Suppressor macrophage treated with lipopolysaccharide for 1 hour (primary cell): ENCODE measurements around the gene DNAJB11.
A peak's percentile ranks its signal among the peaks of the same experiment; 100 is the strongest.
"Not testable (repeated sequence)": the region's sequence is repeated elsewhere in the genome, so short reads cannot be mapped to it uniquely, and the experiment has no call there.

Experiments used
- DNase-seq, 3 donors: peaks; one replicate each; pipeline ENCODE4 v3.0.0-alpha.2; 2020 to 2022

Gene DNAJB11

DNA sequence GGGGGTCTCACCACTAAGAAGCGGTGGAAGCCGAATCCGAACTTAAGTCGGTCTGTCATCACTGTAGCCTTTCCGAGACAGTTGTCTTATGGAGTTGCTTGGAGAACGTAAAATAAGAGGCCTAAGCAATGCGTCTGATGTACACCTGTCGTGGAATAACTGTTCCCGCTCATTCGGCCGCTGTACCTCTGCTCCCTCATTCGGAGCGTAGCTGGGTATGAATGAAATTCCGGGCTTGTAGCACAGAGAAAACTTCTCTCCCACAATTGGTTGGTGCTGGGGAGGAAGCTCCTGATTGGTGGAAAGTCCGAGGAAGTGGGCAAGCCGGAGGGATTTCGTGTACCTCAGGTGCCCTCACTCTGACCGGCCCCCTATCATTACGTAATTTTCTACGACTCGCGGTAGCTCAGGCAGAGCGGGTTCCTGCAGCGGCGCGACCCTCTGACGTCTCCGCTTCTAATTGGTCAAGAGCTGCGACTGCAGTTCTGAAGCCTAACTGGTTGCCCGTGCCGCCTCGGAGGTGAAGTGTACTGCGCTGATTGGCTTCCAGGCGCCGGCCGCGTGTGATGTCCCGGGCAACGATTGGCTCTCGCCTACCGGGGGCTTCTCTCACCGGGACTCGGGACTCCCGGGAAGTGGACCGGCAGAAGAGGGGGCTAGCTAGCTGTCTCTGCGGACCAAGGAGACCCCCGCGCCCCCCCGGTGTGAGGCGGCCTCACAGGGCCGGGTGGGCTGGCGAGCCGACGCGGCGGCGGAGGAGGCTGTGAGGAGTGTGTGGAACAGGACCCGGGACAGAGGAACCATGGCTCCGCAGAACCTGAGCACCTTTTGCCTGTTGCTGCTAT, at the start of gene DNAJB11:
Gene DNAJB11 (plus strand): TSS at position 625 of the 845 bp plus-strand sequence. CDS start 178 bp downstream, at position 803.
- peak; percentile 98 to 100 (median 100) for DNase-seq

- no peak for DNase-seq
Observed at GRCh38 chr3:186520957-186521842, 49.3 kb upstream of the DNAJB11 start.

DNA sequence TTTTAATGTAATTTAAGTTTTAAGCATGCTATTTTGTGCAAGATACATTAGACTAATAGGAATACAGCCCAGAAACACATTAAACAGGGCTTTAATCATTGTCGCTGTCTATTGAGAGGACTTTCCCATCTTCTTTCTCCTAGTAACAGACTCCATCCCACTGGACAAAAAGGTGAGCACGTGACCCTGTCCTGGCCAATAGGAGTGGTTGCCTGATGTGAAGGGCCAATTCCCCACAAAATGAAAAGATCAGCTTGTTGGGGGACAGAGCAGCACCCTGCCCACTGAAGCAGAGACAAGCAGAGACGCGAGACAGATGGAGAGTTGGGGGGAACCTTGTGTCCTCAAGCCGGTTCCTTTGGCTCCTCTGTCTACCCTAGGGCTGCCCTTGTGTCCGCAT, 47.5 kb upstream of the DNAJB11 start:
- no peak for DNase-seq

- DNase-seq: no peak
Observed at GRCh38 chr3:186523434-186523833, 47.1 kb upstream of the DNAJB11 start.

- DNase-seq: no peak
Observed at GRCh38 chr3:186524616-186525015, 45.9 kb upstream of the DNAJB11 start.

GRCh38 chr3:186525369-186526255, 44.9 kb upstream of the DNAJB11 start:
- DNase-seq: peak in 1 of 3 donors; percentile 26

- DNase-seq: no peak
Observed at GRCh38 chr3:186526256-186526606, 44.3 kb upstream of the DNAJB11 start.

- DNase-seq: no peak
Observed at GRCh38 chr3:186529201-186529999, 41.1 kb upstream of the DNAJB11 start.

GRCh38 chr3:186530415-186530814, 40.1 kb upstream of the DNAJB11 start:
- no peak for DNase-seq

- DNase-seq: not testable (repeated sequence)
Observed at GRCh38 chr3:186531694-186532093, 38.8 kb upstream of the DNAJB11 start.

DNA sequence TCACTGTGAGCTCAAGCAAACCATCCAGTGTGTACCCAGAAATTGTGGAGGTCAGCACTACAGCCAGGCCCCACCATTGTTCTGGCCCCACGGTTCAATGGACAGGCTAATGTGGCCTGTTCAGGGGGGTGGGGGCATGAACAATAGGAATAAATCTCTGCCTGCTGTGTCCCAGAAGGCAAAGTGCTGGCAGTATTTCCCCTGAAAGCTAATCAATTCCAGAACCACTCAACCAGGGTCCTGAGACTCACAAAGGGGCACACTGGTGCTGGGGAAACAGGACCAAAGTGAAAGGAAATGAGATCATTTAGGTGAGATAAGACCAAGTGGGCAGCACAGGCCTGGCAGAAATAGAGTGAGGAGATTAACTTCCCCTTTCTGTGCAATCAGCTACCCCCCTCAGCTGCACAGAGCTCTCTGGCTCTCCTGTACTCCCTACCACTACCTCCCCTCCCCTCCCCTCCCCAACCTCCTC, 37.9 kb upstream of the DNAJB11 start:
- peak; percentile 37 to 58 (median 56) for DNase-seq

- peak; percentile 82 to 91 (median 87) for DNase-seq
Observed at GRCh38 chr3:186534113-186534669, 36.3 kb upstream of the DNAJB11 start.

DNA sequence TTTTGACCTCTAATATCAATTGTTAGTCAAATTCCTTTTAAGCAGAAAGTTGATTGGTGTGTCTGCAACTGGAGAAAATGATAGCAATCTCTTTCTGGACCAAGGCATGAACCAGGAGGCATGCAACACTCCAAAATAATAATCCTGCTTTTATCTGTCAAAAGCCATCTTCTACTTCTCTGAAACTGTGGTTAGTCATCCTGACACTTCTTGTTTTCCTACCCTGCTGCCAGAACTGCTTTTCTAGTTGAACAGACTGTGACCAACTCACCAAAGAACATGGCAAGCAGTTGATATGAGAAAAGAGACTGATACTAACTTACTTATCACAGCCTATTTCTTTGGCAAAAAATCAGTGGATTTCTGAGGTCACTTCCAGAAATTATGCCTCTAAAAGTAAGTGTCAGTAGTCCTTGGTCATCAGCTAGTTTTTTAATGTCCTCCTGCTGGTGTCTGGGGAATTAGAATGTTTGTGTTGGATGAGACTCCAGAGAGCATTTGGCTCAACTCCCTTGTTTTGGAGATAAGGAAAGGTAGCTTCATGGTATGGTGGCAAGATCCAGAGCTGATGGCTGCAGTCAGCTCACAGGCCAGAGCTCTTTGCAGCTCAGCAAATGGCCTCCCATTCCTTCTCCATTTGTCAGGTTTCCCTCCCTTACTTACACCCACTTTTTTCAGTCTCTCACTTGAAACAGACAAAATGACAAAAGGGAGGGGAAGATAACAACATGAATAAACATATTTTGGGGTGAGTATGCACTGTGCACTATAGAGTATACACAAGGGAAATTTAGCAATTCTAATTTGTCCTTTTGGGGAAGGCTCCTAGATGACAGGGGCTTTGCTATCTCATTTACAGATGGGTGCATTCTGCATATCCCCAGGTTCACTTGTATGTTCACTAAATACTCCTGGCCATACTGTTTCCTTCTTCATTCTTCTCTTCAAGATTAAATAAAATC, 33.4 kb upstream of the DNAJB11 start:
- DNase-seq: peak; percentile 34 to 61 (median 50)

- DNase-seq: no peak
Observed at GRCh38 chr3:186538779-186539178, 31.7 kb upstream of the DNAJB11 start.

DNA sequence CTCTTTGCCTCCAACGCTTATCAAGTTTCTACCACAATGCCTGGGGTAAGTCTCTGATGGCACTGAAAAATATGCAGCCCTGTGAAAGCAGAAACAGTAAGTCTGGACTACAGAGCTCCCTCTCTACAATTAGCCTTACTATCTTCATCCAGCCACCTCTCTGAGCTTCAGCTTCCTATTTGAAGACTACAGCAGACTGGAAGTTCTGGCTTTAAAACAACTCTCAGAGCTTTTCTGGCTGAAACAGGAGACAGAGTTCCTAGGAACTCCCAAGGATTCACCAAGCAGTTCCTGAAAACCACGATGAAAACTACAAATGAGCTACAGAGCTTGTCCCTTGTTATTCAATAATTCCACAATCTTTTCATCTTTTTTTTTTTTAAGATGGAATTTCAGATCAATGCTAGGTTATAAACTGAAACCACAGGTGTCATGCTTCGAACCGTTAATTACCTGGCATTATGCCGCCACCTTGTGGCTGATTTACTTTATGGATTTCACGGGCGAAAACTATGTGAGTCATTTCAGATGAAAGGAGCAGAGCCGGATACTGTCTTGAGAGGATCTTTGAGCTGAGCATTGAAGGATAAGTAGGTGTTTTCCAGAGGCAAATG, 30.2 kb upstream of the DNAJB11 start:
- peak; percentile 79 to 88 (median 87) for DNase-seq

DNA sequence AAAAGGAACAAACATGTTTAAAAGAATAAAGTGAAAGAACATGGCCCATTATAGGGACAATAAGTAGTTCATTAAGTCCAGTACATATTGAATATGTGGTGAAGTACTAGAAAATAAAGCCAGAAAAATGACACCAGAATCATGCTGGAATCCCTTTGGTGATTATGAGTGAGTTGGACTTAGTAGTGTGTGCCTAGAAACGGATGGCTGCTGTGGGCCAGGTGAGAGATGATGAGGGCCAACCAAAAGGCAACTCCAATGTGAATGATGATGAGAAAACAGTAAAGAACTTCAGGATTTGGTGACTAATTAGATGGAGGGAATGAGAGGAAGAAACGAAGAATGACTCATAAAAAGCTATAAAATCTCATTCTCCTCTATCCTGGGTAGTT, 29.7 kb upstream of the DNAJB11 start:
- DNase-seq: no peak

- DNase-seq: no peak
Observed at GRCh38 chr3:186544281-186544680, 26.2 kb upstream of the DNAJB11 start, which contains the start of gene CRYGS. CRYGS (minus strand) TSS chr3:186544380; CDS start chr3:186544326, 54 bp downstream.

DNA sequence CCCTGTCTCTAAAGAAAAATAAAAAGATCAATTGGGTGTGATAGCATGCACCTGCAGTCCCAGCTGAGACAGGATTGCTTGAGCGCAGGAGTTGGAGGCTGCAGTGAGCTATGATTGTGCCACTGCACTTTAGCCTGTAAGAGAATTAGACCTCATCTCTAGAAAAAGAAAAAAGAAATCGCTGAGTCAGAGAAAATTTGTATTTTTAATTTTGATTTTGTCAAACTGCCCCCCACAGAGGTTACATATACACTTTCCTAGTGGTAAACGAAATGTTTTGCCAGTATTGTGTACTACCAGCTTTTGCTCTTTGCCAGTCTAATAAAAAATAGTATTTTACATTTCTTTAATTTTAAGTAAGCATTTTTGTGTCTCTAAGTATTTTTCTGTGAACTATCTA, 21.0 kb upstream of the DNAJB11 start:
- DNase-seq: no peak

DNA sequence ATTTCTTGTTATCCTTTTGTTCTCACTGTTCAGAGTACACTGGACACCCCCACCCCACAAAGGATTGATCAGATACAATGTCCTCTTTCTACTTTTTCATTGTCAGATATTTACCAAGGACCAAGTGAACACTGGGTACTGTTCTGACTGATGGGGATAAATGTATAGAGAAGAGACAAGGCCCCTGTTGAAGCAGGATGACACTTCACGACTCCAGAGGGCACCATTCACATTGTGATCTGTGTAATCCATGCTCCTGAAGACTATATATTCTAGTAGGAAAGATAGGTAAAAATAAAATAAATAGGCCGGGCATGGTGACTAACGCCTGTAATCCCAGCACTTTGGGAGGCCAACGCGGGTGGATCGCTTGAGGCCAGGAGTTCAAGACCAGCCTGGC, 19.1 kb upstream of the DNAJB11 start:
- DNase-seq: no peak
